SK-N-SH treated with all-trans-retinoic acid at 6 μM for 48 hours (cell line): Measurements from ENCODE around the gene CTH.

Experiments
- CSDC2 ChIP-seq: fragments of 250-450 bp; sonication (Bioruptor Pico); IDR thresholded peaks from 2 replicates; pipeline ENCODE4 v1.5.0; 2020; ENCODE audit warnings: mild to moderate bottlenecking, moderate library complexity
- ESRRG ChIP-seq: fragments of 250-450 bp; sonication (Bioruptor Pico); IDR thresholded peaks from 2 replicates; pipeline ENCODE4 v1.6.1; 2021; ENCODE audit warnings: mild to moderate bottlenecking
- OSR1 ChIP-seq: fragments of 250-450 bp; sonication (Bioruptor Pico); IDR thresholded peaks from 2 replicates; pipeline ENCODE4 v1.8.0; 2022; ENCODE audit warnings: moderate library complexity, mild to moderate bottlenecking, inconsistent platforms
- TF ChIP-seq, protein P1 (sequence below): fragments of 250-450 bp; sonication (Bioruptor Pico); IDR thresholded peaks from 2 replicates; pipeline ENCODE4 v1.8.0; 2020; ENCODE audit warnings: mild to moderate bottlenecking, moderate library complexity, borderline replicate concordance
- TF ChIP-seq, protein P2 (sequence below): fragments of 250-450 bp; sonication (Bioruptor Pico); IDR thresholded peaks from 2 replicates; pipeline ENCODE4 v1.5.0; 2020; ENCODE audit warnings: mild to moderate bottlenecking, moderate library complexity
- TF ChIP-seq, protein P3 (sequence below): fragments of 250-450 bp; sonication (Bioruptor Pico); IDR thresholded peaks from 2 replicates; pipeline ENCODE4 v1.5.1; 2020; ENCODE audit warnings: low read depth, mild to moderate bottlenecking, moderate library complexity

DNA sequence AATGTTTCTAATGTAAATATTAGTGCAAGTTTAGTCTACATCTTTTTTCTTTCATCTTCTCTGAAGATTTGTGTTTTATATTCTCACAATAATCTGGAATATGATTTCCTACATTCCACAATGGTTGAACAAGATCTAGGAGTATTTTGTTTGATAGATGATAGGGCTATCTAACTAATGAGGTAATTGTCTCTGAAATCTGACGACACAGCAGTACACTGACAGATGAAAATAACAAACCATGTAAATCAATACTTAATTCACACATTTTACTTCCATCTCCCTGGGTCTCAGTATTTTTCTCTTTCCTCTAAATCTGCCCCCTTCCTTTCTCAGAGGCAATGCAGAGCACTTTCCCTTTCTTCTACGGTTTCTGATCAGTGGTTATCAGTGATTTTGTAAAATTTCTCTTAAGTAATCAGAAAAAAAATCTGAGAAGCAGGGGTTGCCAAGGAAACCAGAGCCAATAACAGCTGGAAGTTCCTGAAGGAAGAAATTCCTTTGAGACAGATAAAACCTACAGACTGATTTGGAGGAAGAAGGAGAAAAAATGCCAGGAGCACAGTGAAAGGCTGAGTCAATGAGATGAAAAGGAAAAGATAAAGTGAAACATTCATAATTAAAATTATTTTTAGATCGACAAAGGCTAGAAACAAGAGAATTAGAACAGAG, 49.2 kb upstream of the CTH start:
- TF ChIP-seq CSDC2 (CRISPR knock-in tag): no peak
- TF ChIP-seq, protein P1, sequence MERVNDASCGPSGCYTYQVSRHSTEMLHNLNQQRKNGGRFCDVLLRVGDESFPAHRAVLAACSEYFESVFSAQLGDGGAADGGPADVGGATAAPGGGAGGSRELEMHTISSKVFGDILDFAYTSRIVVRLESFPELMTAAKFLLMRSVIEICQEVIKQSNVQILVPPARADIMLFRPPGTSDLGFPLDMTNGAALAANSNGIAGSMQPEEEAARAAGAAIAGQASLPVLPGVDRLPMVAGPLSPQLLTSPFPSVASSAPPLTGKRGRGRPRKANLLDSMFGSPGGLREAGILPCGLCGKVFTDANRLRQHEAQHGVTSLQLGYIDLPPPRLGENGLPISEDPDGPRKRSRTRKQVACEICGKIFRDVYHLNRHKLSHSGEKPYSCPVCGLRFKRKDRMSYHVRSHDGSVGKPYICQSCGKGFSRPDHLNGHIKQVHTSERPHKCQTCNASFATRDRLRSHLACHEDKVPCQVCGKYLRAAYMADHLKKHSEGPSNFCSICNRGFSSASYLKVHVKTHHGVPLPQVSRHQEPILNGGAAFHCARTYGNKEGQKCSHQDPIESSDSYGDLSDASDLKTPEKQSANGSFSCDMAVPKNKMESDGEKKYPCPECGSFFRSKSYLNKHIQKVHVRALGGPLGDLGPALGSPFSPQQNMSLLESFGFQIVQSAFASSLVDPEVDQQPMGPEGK (CRISPR knock-in tag): no peak
- no peak for TF ChIP-seq OSR1
- TF ChIP-seq, protein P2, sequence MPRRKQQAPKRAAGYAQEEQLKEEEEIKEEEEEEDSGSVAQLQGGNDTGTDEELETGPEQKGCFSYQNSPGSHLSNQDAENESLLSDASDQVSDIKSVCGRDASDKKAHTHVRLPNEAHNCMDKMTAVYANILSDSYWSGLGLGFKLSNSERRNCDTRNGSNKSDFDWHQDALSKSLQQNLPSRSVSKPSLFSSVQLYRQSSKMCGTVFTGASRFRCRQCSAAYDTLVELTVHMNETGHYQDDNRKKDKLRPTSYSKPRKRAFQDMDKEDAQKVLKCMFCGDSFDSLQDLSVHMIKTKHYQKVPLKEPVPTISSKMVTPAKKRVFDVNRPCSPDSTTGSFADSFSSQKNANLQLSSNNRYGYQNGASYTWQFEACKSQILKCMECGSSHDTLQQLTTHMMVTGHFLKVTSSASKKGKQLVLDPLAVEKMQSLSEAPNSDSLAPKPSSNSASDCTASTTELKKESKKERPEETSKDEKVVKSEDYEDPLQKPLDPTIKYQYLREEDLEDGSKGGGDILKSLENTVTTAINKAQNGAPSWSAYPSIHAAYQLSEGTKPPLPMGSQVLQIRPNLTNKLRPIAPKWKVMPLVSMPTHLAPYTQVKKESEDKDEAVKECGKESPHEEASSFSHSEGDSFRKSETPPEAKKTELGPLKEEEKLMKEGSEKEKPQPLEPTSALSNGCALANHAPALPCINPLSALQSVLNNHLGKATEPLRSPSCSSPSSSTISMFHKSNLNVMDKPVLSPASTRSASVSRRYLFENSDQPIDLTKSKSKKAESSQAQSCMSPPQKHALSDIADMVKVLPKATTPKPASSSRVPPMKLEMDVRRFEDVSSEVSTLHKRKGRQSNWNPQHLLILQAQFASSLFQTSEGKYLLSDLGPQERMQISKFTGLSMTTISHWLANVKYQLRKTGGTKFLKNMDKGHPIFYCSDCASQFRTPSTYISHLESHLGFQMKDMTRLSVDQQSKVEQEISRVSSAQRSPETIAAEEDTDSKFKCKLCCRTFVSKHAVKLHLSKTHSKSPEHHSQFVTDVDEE (CRISPR knock-in tag): no peak
- no peak for TF ChIP-seq ESRRG (CRISPR knock-in tag)
- TF ChIP-seq, protein P3, sequence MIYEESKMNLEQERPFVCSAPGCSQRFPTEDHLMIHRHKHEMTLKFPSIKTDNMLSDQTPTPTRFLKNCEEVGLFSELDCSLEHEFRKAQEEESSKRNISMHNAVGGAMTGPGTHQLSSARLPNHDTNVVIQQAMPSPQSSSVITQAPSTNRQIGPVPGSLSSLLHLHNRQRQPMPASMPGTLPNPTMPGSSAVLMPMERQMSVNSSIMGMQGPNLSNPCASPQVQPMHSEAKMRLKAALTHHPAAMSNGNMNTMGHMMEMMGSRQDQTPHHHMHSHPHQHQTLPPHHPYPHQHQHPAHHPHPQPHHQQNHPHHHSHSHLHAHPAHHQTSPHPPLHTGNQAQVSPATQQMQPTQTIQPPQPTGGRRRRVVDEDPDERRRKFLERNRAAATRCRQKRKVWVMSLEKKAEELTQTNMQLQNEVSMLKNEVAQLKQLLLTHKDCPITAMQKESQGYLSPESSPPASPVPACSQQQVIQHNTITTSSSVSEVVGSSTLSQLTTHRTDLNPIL (CRISPR knock-in tag): no peak
